ENCODE data around the gene SLC39A12.

DNA sequence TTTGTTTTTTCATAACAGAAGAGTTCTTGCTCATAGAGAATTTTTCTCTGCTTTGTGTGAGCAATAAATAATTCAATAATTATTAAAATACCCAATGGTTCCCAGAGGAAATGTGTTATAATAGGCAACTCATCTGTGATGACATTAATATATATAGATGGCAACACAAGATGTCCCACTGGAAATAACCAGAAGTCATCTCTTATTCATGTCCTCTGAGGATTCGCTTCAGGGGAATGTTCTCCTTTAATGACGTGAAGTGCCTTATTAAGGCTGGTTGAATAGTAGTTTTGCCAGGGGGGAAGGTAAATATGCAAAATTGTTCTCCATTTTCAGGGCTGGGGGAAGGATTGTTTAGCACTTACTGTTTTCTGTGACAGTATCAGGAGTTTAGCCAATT, 3.1 kb downstream of the SLC39A12 start:
- TF ChIP-seq, protein P1, sequence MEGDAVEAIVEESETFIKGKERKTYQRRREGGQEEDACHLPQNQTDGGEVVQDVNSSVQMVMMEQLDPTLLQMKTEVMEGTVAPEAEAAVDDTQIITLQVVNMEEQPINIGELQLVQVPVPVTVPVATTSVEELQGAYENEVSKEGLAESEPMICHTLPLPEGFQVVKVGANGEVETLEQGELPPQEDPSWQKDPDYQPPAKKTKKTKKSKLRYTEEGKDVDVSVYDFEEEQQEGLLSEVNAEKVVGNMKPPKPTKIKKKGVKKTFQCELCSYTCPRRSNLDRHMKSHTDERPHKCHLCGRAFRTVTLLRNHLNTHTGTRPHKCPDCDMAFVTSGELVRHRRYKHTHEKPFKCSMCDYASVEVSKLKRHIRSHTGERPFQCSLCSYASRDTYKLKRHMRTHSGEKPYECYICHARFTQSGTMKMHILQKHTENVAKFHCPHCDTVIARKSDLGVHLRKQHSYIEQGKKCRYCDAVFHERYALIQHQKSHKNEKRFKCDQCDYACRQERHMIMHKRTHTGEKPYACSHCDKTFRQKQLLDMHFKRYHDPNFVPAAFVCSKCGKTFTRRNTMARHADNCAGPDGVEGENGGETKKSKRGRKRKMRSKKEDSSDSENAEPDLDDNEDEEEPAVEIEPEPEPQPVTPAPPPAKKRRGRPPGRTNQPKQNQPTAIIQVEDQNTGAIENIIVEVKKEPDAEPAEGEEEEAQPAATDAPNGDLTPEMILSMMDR (optimal IDR thresholded peaks at IDR 0.05 in 1 of 3, IDR thresholded peaks at IDR 0.05 in 1 of 3, conservative IDR thresholded peaks at IDR 0.05 in 1 of 3; ENCODE audit: extremely low read depth in 1 of 3, insufficient read depth in 2 of 3, low read length in 3 of 3) = no peak
- TF ChIP-seq EZH2 (IDR thresholded peaks at IDR 0.05; ENCODE audit: low read length) = no peak

All from keratinocyte (primary cell).